Right renal pelvis (tissue), 4 donors: Measurements from ENCODE around the gene MCTP1. TPM values are rescaled to one million over a fixed set of nuclear protein-coding genes. Genes with fewer than 3 reads are reported as not detected.
"Not testable (repeated sequence)": the region's sequence is repeated elsewhere in the genome, so short reads cannot be mapped to it uniquely, and the experiment has no call there.

Experiments
- DNase-seq, 4 donors: peaks; one replicate each; pipeline ENCODE4 v3.0.0-alpha.2; 2013; ENCODE audit warnings: low read depth in 4 of 4, low spot score in 3 of 4, missing footprints in 1 of 4
- polyA plus RNA-seq, 4 donors: library from polyadenylated mRNA; unstranded; fragments of 120-200 nt; gene quantifications; one replicate each; pipeline ENCODE4 v1.2.1, GENCODE V29; 2013; ENCODE audit not compliant: insufficient read length in 4 of 4

The MCTP1 gene
- polyA plus RNA-seq, 4 donors, result 4.5 to 7.3 (median 6.1) TPM

- DNase-seq, result no peak
Measured at GRCh38 chr5:95194856-95195255, 90.0 kb downstream of the MCTP1 start.

GRCh38 chr5:95191330-95191729, 93.6 kb downstream of the MCTP1 start:
- no peak for DNase-seq

GRCh38 chr5:95184924-95185323, 100.0 kb downstream of the MCTP1 start:
- no peak for DNase-seq

DNA sequence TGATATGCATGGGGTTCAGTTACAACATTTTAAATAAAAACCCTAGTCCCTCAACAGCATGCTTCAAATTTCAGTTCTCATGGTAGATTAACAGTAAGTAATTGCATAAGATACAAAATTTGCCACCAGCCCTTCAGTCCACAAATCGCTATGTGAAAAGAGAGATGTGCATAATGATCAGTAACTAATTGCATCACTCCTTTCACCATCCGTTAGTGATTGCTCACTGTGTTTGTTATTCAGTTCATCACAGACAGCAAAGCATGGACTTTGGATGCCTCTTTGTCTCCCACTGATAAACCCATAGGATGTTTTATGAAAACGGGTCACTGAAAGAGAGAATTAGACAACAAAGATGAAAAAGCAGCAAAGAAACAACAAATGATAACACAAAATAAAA, 103.2 kb downstream of the MCTP1 start:
- DNase-seq, result no peak

- peak in 1 of 4 donors; percentile 7 for DNase-seq
Measured at GRCh38 chr5:95178046-95178651, 106.7 kb downstream of the MCTP1 start.

GRCh38 chr5:95177456-95177855, 107.4 kb downstream of the MCTP1 start:
- no peak for DNase-seq

DNA sequence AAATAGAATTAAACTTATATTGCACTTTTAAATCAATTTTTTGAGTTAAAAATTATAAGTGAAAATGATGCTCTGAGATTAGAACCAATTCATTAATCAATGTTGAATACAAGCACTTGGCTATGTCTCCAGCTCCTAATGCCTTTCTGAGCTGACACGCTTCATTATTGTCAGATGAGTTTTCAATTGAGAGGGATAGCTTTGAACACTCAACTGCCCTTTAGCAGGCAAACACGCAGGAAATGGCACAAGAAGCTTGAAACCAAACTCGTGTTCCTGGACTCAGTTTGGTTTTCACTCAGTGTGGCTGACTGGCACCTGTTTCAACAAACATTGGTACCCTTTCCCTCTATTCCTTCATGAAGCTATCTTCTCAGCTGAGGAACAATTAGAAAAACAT, 109.8 kb downstream of the MCTP1 start:
- no peak for DNase-seq

GRCh38 chr5:95172659-95173058, 112.2 kb downstream of the MCTP1 start:
- no peak for DNase-seq

GRCh38 chr5:95164861-95165260, 120.0 kb downstream of the MCTP1 start:
- DNase-seq, result no peak

- no peak for DNase-seq
Measured at GRCh38 chr5:95163079-95163478, 121.8 kb downstream of the MCTP1 start.

GRCh38 chr5:95162231-95162992, 122.5 kb downstream of the MCTP1 start:
- DNase-seq, result no peak

- no peak for DNase-seq
Measured at GRCh38 chr5:95159603-95160002, 125.3 kb downstream of the MCTP1 start.

GRCh38 chr5:95155888-95156287, 129.0 kb downstream of the MCTP1 start:
- DNase-seq, result no peak

- no peak for DNase-seq
Measured at GRCh38 chr5:95153511-95153910, 131.4 kb downstream of the MCTP1 start.

GRCh38 chr5:95152535-95152934, 132.4 kb downstream of the MCTP1 start:
- DNase-seq, result peak in 1 of 4 donors; percentile 17

GRCh38 chr5:95152131-95152530, 132.8 kb downstream of the MCTP1 start:
- no peak for DNase-seq

- no peak for DNase-seq
Measured at GRCh38 chr5:95151694-95152093, 133.2 kb downstream of the MCTP1 start.

- DNase-seq, result no peak
Measured at GRCh38 chr5:95149387-95149786, 135.5 kb downstream of the MCTP1 start.

GRCh38 chr5:95148453-95148852, 136.4 kb downstream of the MCTP1 start:
- DNase-seq, result no peak

DNA sequence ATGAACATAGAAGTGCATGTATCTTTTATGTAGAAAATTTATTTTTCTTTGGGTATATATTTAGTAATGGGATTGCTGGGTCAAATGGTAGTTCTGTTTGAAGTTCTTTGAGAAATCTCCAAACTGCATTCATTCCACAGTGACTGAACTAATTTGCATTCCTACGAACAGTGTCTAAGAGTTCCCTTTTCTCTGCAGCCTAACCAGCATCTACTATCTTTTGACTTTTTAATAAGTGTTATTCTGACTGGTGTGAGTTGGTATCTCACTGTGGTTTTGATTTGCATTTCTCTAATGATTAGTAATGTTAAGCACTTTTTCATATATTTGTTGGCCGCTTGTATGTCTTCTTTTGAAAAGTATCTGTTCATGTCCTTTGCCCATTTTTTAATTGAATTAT, 141.0 kb downstream of the MCTP1 start:
- not testable (repeated sequence) for DNase-seq

DNA sequence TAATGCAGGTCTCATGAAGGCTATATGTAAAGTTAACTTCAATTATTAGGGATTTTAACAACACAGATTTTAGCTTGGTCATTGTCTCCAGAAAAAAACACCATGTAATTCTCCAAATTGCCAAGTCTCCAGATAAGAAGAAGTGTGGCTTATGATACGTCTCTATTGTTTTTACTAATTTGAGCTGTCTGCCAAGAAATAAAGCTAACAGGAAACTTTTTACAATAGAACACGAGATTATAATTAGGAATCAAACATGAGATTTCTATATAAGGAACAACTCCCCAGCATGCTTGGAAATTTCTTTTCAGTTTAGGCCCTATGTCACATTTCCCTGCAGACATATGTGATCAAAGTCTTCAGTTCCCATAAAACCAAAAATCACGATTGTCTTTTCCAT, 142.7 kb downstream of the MCTP1 start:
- DNase-seq, result no peak

DNA sequence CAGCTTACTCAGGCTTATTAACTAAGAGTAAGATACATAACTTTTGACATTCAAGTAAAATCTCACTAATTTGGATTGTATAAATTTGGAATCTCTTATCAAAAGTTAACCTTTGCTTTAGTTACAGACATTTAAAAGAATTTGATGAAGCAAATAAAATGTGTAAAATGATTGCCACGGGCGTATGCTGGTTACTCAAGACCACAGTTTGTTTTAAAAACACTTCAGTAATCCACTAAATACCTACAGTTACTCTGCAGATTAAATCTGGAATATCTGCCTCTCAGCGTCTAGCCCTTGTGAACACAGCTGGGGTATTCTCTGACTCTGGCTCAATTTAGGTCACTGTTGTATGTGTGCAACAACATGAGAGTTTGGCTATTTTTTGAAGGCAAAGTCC, 143.8 kb downstream of the MCTP1 start:
- no peak for DNase-seq
